Parathyroid adenoma (tissue), 2 donors: ENCODE data around the gene ACAP1.
"Not testable (repeated sequence)": the region's sequence is repeated elsewhere in the genome, so short reads cannot be mapped to it uniquely, and the experiment has no call there.

ENCODE experiments used
- H2AFZ ChIP-seq: fragments of 300-600 bp; sonication (generic); one replicate; pipeline ENCODE4 v1.7.0; 2017; ENCODE audit warnings: antibody characterized with exemption, mild to moderate bottlenecking
- H3K27ac ChIP-seq: fragments of 300-600 bp; sonication (generic); one replicate; pipeline ENCODE4 v1.7.0; 2017
- H3K27me3 ChIP-seq: fragments of 300-600 bp; sonication (generic); one replicate; pipeline ENCODE4 v1.7.0; 2017; ENCODE audit warnings: low read length; ENCODE audit not compliant: control insufficient read depth, insufficient read depth
- H3K36me3 ChIP-seq: fragments of 300-600 bp; sonication (generic); one replicate; pipeline ENCODE4 v1.7.0; 2017; ENCODE audit warnings: low read length; ENCODE audit not compliant: control insufficient read depth, insufficient read depth
- H3K4me1 ChIP-seq: fragments of 300-600 bp; sonication (generic); one replicate; pipeline ENCODE4 v1.7.0; 2017; ENCODE audit warnings: control low read depth
- H3K4me2 ChIP-seq: fragments of 300-600 bp; sonication (generic); one replicate; pipeline ENCODE4 v1.7.0; 2017; ENCODE audit warnings: low read length
- H3K4me3 ChIP-seq: fragments of 300-600 bp; sonication (generic); one replicate; pipeline ENCODE4 v1.7.0; 2017; ENCODE audit warnings: low read depth, low read length
- H3K79me2 ChIP-seq: fragments of 300-600 bp; sonication (generic); one replicate; pipeline ENCODE4 v1.7.0; 2017; ENCODE audit warnings: control low read depth
- H3K9ac ChIP-seq: fragments of 300-600 bp; sonication (generic); one replicate; pipeline ENCODE4 v1.7.0; 2017; ENCODE audit warnings: mild to moderate bottlenecking
- H3K9me3 ChIP-seq: fragments of 300-600 bp; sonication (generic); one replicate; pipeline ENCODE4 v1.7.0; 2017; ENCODE audit warnings: low read length; ENCODE audit not compliant: control insufficient read depth
- TF ChIP-seq, protein P1 (sequence below): fragments of 300-600 bp; sonication (generic); IDR thresholded peaks from one replicate; pipeline ENCODE4 v1.7.0; 2017; ENCODE audit warnings: antibody characterized with exemption, mild to moderate bottlenecking
- donor health status: primary hyperparathyroidism.

ACAP1 gene

DNA sequence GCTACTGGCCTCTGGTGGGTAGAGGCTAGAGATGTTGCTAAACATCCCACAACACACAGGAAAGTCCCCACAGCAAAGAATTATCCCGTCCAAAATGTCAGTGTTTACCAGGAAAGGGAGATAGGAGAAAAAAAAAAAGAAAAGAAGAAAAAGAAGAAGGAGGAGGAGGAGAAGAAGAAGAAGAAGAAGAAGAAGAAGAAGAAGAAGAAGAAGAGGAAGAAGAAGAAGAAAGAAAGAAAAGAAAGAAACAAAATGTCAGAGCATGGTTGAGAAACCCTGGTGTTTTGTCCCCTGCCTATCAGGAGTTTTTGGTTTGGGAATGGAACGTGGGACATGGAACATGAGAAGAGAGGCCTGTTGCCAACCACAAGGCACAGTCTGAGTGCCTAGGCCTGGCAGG is 21.1 kb downstream of the ACAP1 start:
- TF ChIP-seq, protein P1, sequence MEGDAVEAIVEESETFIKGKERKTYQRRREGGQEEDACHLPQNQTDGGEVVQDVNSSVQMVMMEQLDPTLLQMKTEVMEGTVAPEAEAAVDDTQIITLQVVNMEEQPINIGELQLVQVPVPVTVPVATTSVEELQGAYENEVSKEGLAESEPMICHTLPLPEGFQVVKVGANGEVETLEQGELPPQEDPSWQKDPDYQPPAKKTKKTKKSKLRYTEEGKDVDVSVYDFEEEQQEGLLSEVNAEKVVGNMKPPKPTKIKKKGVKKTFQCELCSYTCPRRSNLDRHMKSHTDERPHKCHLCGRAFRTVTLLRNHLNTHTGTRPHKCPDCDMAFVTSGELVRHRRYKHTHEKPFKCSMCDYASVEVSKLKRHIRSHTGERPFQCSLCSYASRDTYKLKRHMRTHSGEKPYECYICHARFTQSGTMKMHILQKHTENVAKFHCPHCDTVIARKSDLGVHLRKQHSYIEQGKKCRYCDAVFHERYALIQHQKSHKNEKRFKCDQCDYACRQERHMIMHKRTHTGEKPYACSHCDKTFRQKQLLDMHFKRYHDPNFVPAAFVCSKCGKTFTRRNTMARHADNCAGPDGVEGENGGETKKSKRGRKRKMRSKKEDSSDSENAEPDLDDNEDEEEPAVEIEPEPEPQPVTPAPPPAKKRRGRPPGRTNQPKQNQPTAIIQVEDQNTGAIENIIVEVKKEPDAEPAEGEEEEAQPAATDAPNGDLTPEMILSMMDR = no peak
- no peak overlapping the region for H3K9ac ChIP-seq
- H3K27ac ChIP-seq = no peak overlapping the region
- no peak overlapping the region for H3K4me2 ChIP-seq
- H3K36me3 ChIP-seq = no peaks in the 10 kb centered on the region
- no peak overlapping the region for H2AFZ ChIP-seq
- no peaks in the 10 kb centered on the region for H3K79me2 ChIP-seq
- H3K4me3 ChIP-seq = no peak overlapping the region
- no peaks in the 10 kb centered on the region for H3K27me3 ChIP-seq
- H3K9me3 ChIP-seq = no peaks in the 10 kb centered on the region
- H3K4me1 ChIP-seq = peaks cover 13% of the 10 kb centered on the region

DNA sequence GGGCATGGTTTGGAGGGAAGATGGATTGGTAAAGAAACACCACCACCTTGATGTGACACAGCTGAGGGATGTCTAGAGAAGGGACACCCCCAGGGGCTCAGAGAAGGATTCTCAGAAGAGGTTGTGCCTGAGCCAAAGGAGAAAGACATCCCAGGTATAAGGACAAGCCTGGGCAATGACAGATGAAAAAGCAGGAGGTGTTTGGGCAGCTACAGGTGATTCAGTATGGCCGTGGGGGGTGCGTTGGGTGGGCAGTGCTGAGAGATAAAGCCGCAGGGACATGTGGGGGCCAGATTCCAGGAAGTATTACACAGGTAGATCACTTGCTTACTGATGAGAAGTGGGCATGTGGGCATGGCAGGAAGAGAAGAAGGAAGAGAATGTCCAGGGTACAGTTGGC is 25.6 kb downstream of the ACAP1 start:
- H3K36me3 ChIP-seq = no peaks in the 10 kb centered on the region
- H2AFZ ChIP-seq = no peak overlapping the region
- TF ChIP-seq, protein P1 = no peak
- no peak overlapping the region for H3K27ac ChIP-seq
- H3K9ac ChIP-seq = no peak overlapping the region
- H3K79me2 ChIP-seq = no peaks in the 10 kb centered on the region
- H3K27me3 ChIP-seq = no peaks in the 10 kb centered on the region
- no peaks in the 10 kb centered on the region for H3K4me1 ChIP-seq
- H3K4me3 ChIP-seq = no peak overlapping the region
- no peak overlapping the region for H3K4me2 ChIP-seq
- no peaks in the 10 kb centered on the region for H3K9me3 ChIP-seq

DNA sequence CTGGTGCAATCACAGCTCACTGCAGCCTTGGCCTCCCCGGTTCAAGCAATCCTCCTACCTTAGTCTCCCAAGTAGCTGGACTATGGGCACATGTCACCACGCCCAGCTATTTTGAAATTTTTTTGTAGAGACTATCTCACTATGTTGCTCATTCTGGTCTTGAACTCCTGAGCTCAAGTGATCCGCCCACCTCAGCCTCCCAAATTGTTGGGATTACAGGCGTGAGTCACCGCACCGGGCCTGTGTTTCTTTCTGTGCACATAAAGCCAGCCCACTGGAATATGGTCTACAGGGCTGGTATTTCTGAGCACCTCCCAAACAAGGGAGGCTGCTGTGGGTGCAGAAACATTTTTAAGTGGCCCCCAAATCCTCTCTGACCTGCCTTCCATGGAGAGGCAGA is 27.0 kb downstream of the ACAP1 start:
- Histone ChIP-seq H2AFZ (no peak overlapping the region), H3K9ac (no peak overlapping the region), H3K4me2 (no peak overlapping the region), H3K36me3 (no peaks in the 10 kb centered on the region), H3K4me1 (no peaks in the 10 kb centered on the region), H3K27me3 (no peaks in the 10 kb centered on the region), H3K4me3 (no peak overlapping the region), H3K27ac (no peak overlapping the region), H3K9me3 (no peaks in the 10 kb centered on the region), H3K79me2 (no peaks in the 10 kb centered on the region)
- TF ChIP-seq, protein P1 = no peak

DNA sequence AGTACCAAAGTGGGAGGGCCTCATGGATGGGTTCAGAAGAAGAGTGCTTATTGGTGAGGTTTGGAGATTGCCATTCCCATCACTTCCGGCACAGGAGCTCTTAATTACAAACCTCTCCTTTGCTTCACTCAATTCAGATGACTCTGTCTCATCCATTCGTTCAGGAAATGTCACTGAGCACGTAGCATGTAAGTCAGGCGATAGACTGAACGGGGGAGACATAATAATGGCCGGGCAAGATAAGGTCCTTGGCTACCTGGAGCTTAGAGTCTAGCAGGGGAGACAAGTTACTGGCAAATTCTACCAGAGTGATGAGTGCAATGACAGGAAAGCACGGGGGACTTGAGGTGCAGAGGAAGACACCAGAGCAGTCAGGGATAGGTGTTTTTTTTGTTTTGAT is 29.6 kb downstream of the ACAP1 start:
- not testable (repeated sequence) for H3K36me3 ChIP-seq, H3K27ac ChIP-seq, H3K9ac ChIP-seq, H3K79me2 ChIP-seq, H3K4me1 ChIP-seq, H3K9me3 ChIP-seq, H2AFZ ChIP-seq, H3K27me3 ChIP-seq, H3K4me3 ChIP-seq, H3K4me2 ChIP-seq

DNA sequence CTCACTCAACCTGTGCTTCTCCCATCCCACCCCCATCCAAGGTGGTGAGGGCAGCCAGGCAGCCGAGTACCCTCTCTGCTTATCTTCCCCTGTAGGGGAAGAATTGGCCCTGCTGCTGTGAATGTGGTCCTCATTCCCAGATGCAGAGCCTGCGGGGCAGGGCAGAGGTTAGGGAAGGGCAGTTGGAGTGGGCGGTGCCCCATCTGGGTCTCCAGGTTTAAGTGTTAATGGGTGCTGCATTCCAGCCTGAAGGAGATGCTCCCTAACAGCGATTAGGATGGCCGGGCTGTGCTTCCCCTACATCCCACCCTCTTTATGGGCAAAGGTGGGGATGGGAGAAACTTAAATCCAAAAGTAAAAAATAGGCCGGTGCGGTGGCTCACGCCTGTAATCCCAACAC is 30.8 kb downstream of the ACAP1 start:
- Histone ChIP-seq H3K79me2 (no peaks in the 10 kb centered on the region), H2AFZ (no peak overlapping the region), H3K27ac (no peak overlapping the region), H3K4me2 (no peak overlapping the region), H3K9ac (no peak overlapping the region), H3K4me3 (no peak overlapping the region), H3K36me3 (no peaks in the 10 kb centered on the region), H3K9me3 (no peaks in the 10 kb centered on the region), H3K27me3 (no peaks in the 10 kb centered on the region), H3K4me1 (no peaks in the 10 kb centered on the region)
- TF ChIP-seq, protein P1 = no peak
